HUES6 (cell line): Measurements from ENCODE around the gene GANC.

Experiments
- H3K27ac ChIP-seq: 2 replicates; pipeline ENCODE4 v1.7.0; 2013; ENCODE audit warnings: low read depth, mild to moderate bottlenecking, low read length, inconsistent platforms
- H3K27me3 ChIP-seq: 2 replicates; pipeline ENCODE4 v1.6.1; 2013; ENCODE audit warnings: low read length; ENCODE audit not compliant: control insufficient read depth, insufficient read depth
- H3K36me3 ChIP-seq: 2 replicates; pipeline ENCODE4 v1.6.1; 2013; ENCODE audit warnings: low read length; ENCODE audit not compliant: control insufficient read depth, insufficient read depth
- H3K4me1 ChIP-seq: 2 replicates; pipeline ENCODE4 v1.6.1; 2013; ENCODE audit warnings: low read length; ENCODE audit not compliant: control insufficient read depth, insufficient read depth
- H3K4me3 ChIP-seq: 2 replicates; pipeline ENCODE4 v1.5.1; 2013; ENCODE audit warnings: low read depth, low read length
- H3K9ac ChIP-seq: one replicate; pipeline ENCODE4 v1.6.1; 2013; ENCODE audit warnings: mild to moderate bottlenecking, low read length
- H3K9me3 ChIP-seq: 2 replicates; pipeline ENCODE4 v1.6.1; 2013; ENCODE audit warnings: low read depth, low read length; ENCODE audit not compliant: control insufficient read depth, insufficient read depth

GANC gene

DNA sequence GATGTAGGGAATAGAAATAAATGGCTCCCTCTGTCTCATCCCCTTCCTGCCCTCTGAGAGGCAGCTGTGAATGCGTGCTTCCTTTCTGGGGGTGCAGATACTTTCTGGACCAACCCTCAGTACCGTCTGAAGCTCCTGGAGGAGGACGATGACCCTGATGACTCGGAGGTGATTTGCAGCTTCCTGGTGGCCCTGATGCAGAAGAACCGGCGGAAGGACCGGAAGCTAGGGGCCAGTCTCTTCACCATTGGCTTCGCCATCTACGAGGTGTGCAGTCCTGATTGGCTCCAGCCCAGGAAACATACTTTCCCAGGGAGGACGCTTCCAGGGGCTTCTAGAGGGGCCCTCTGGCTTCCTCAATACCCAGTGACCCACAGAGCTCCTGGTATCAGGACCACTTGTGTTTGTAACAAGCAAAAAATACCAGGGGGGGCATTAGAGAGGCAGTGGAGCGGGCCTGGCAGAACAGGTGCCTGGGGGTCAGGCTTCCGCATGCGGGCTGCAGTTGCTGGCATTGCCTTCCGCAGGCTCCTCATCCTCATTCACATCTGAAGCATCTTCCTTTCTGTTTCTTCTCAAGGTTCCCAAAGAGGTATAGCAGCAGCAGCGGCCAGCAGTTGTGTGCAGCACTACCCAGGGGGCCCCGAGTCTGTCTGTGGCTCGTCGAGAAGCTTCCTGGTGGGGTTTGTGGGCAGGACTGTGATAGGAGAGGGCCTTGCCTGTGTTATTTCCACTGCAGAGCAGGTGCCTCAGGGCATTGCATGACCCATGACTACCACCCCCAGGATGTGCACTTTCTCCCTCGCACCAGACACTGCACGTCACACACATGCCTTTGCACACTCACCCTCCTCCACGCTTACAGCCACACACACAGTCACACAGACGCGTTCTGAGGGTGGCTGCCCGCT lies 128.8 kb downstream of the GANC start:
- no peak overlapping the region for H3K27ac ChIP-seq
- H3K27me3 ChIP-seq = no peaks in the 10 kb centered on the region
- no peaks in the 10 kb centered on the region for H3K36me3 ChIP-seq
- no peaks in the 10 kb centered on the region; the same call in 1 of the 2 replicates for H3K4me1 ChIP-seq
- H3K4me3 ChIP-seq = no peak overlapping the region
- no peaks in the 10 kb centered on the region for H3K9me3 ChIP-seq
- no peak overlapping the region for H3K9ac ChIP-seq

DNA sequence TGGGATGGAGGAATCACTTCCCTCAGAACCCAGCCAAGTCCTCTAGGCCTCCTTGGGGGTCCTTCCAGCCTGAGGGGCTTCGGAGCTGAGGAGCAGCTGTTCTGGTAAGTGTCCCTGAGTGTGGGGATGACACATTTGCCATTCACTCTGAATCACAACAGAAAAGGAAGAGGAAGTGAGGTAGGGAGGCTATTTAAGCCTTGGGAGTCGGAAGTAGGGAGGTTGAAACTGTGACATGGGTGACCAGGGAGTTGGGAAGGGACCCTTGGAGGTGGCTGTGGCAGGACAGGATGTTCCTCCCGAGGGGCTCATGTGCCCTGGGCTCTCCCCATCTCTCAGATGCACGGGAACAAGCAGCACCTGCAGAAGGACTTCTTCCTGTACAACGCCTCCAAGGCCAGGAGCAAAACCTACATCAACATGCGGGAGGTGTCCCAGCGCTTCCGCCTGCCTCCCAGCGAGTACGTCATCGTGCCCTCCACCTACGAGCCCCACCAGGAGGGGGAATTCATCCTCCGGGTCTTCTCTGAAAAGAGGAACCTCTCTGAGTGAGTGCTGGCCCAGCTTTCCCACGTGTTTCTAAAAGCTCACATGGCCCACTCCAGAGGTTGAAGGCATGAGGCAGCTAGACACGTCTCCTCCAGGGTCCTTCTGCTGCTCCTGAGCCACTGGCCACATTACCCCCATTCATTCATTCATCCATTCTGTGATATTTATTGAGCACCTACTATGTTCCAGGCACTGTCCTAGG lies 129.6 kb downstream of the GANC start:
- Histone ChIP-seq H3K4me1 (no peaks in the 10 kb centered on the region; the same call in 1 of the 2 replicates), H3K9ac (no peak overlapping the region), H3K27ac (no peak overlapping the region), H3K27me3 (no peaks in the 10 kb centered on the region), H3K36me3 (no peaks in the 10 kb centered on the region), H3K9me3 (no peaks in the 10 kb centered on the region), H3K4me3 (no peak overlapping the region)

DNA sequence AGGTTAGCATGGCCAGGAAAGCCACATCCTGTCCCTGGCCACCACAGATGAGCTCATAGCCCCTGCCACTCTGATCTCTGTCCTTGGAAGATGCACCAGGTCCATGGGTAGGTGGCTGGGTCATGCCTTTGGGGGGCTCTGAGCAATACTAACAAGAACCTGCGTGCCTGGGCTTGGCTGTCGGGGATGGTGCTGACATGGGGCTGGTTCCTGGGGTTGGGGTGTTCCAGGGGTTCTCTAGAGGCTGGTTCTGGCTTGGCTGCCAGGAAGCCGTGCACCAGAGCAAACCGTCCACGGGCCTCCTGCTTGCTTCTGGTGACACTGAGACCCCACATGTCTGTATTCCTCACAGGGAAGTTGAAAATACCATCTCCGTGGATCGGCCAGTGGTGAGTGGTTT lies 130.4 kb downstream of the GANC start:
- H3K9ac ChIP-seq = no peak overlapping the region
- no peaks in the 10 kb centered on the region for H3K36me3 ChIP-seq
- H3K9me3 ChIP-seq = no peaks in the 10 kb centered on the region
- H3K4me3 ChIP-seq = no peak overlapping the region
- no peaks in the 10 kb centered on the region for H3K27me3 ChIP-seq
- no peaks in the 10 kb centered on the region; the same call in 1 of the 2 replicates for H3K4me1 ChIP-seq
- H3K27ac ChIP-seq = no peak overlapping the region

DNA sequence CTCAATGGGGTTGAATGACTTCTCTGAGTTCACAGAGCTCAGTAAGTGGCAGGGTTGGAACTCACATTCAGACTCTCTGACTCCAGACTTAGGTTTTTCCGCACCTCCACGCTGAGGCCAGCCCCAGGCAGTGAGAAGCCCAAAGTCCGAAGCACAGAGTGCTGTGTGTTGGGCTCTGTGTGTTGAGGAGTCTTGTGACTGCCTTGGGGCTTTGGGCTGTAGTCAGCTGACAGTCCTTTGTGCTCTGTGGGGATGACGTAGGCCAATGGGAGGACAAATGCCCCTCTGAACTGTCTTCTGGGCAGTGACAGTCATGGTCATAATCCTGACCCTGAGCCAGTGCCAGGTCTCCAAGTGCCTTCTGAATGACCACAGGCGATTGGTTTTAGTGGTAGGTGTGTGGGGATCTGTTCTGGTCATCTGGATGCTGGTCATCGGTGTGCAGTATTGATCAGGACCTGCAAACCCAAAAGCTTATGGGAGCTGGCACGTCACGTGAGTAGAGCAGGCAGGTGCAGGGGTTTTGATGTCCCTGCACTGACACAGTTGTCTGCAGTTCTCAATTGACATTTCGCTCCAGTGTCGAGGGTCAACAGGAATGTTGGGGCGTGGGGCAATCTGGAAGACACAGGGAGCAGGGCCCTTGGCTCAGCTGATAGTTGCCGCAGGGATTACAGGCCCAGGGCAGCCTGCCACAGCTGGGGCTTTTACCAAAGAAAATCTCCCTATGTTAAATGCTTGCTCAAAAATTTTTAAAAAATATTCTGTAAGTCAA lies 131.6 kb downstream of the GANC start:
- no peak overlapping the region for H3K27ac ChIP-seq
- no peaks in the 10 kb centered on the region; the same call in 1 of the 2 replicates for H3K4me1 ChIP-seq
- no peaks in the 10 kb centered on the region for H3K27me3 ChIP-seq
- H3K4me3 ChIP-seq = no peak overlapping the region
- no peak overlapping the region for H3K9ac ChIP-seq
- H3K36me3 ChIP-seq = no peaks in the 10 kb centered on the region
- H3K9me3 ChIP-seq = no peaks in the 10 kb centered on the region

DNA sequence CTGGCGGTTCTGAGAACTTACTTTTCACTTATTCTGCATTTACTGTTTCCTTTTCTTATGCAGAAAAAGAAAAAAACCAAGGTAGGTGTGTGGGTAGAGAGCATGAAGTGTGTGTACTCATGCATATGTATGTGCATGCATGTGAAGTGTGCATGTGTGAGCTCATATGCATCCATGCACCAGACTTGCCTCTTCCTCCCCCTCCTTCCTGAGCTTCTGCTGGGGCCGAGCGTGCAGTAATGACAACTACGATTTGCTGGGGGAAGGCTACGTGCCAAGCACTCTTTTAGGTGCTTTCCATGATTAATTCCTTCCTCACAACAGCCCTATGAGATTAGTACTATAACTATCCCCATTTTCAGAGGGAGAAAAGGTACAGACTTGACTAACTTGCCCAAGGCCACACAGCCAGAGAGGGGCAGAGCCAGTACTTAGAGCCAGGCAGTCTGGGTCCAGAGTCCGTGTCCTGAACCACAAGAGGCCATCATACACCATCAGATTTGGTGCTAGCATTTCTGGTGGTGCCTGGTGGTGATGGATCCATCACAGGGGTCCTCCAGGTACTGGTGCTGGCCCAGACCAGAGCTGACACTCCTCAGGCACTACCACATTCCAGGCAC lies 133.0 kb downstream of the GANC start:
- H3K36me3 ChIP-seq = peaks cover 3% of the 10 kb centered on the region; the same call in 1 of the 2 replicates
- H3K4me3 ChIP-seq = no peak overlapping the region
- no peak overlapping the region for H3K9ac ChIP-seq
- no peaks in the 10 kb centered on the region; the same call in 1 of the 2 replicates for H3K4me1 ChIP-seq
- H3K27ac ChIP-seq = no peak overlapping the region
- no peaks in the 10 kb centered on the region for H3K27me3 ChIP-seq
- H3K9me3 ChIP-seq = no peaks in the 10 kb centered on the region
